Activated B cell treated with CpG ODN at 0.5 μM for 24 hours (primary cell): ENCODE results near the gene TERT. TPM values are rescaled to one million over a fixed set of nuclear protein-coding genes. Genes with fewer than 3 reads are reported as not detected.

Source experiments
- ATAC-seq: fragments of 200-7000 bp; cut with Tn5 transposase; one replicate; pipeline ENCODE4 v1.10.0; 2021; ENCODE audit warnings: low read depth, mild to moderate bottlenecking, moderate library complexity
- CTCF ChIA-PET: fragments of 350-600 bp; sonication (Branson Sonifier 250); formaldehyde crosslinking; loops from one replicate; lab custom pipeline; 2021; ENCODE audit warnings: antibody characterized with exemption; lab: Charles Lee
- POLR2A ChIA-PET: fragments of 350-600 bp; sonication (Branson Sonifier 250); formaldehyde crosslinking; loops from one replicate; lab custom pipeline; 2021; ENCODE audit warnings: antibody characterized with exemption; lab: Charles Lee
- DNase-seq: peaks from one replicate; pipeline ENCODE4 v3.0.0; 2022
- H3K27ac Mint-ChIP-seq: one replicate; pipeline ENCODE4 v1.8.0; 2020; ENCODE audit warnings: mixed read lengths
- H3K27me3 Mint-ChIP-seq: one replicate; pipeline ENCODE4 v1.8.0; 2021; ENCODE audit warnings: mixed read lengths
- H3K36me3 Mint-ChIP-seq: one replicate; pipeline ENCODE4 v1.8.0; 2021; ENCODE audit warnings: low read depth, mixed read lengths
- H3K4me1 Mint-ChIP-seq: one replicate; pipeline ENCODE4 v1.8.0; 2021; ENCODE audit warnings: mixed read lengths
- H3K4me3 Mint-ChIP-seq: one replicate; pipeline ENCODE4 v1.8.0; 2020; ENCODE audit warnings: mild to moderate bottlenecking, mixed read lengths
- H3K9me3 Mint-ChIP-seq: one replicate; pipeline ENCODE4 v1.8.0; 2020; ENCODE audit warnings: mixed read lengths
- CTCF ChIP-seq: fragments of 200-600 bp; IDR thresholded peaks from one replicate; pipeline ENCODE4 v1.8.0; 2022; ENCODE audit warnings: antibody characterized with exemption, mild to moderate bottlenecking
- intact Hi-C: fragments of 100-400 bp; cut with micrococcal nuclease; formaldehyde crosslinking; loops from one replicate; pipeline ENCODE4 v1.15.1; 2024
- total RNA-seq: library from RNA; stranded (reverse); gene quantifications from 2 replicates; pipeline ENCODE4 v1.2.3, GENCODE V29; 2022

Gene TERT
- total RNA-seq, 1 donor from 2014 or later: 0.35 TPM

- Mint-ChIP-seq H3K9me3 (peaks cover 7% of the 10 kb centered on the region), H3K4me3 (no peak overlapping the region), H3K36me3 (no peaks in the 10 kb centered on the region), H3K4me1 (no peaks in the 10 kb centered on the region), H3K27me3 (no peaks in the 10 kb centered on the region), H3K27ac (no peak overlapping the region)
- ATAC-seq: no peak
- intact Hi-C loops: no loop called here
- no peak for TF ChIP-seq CTCF
- POLR2A ChIA-PET: no interaction called here
- DNase-seq: no peak
- CTCF ChIA-PET: no interaction called here
Measured at GRCh38 chr5:1239505-1240251, 55.2 kb downstream of the TERT start.

- TF ChIP-seq CTCF: no peak
- ATAC-seq (no peak), DNase-seq (no peak)
- Mint-ChIP-seq H3K4me3 (no peak overlapping the region), H3K36me3 (no peaks in the 10 kb centered on the region), H3K27me3 (peaks cover 3% of the 10 kb centered on the region), H3K9me3 (peaks cover 7% of the 10 kb centered on the region), H3K4me1 (no peaks in the 10 kb centered on the region), H3K27ac (no peak overlapping the region)
- intact Hi-C loops: no loop called here
- POLR2A ChIA-PET: no interaction called here
- CTCF ChIA-PET: no interaction called here
Measured at GRCh38 chr5:1235838-1236237, 59.0 kb downstream of the TERT start.

GRCh38 chr5:1235379-1235778, 59.5 kb downstream of the TERT start:
- ChIA-PET POLR2A (no interaction called here), CTCF (no interaction called here)
- peaks cover 4% of the 10 kb centered on the region for H3K27me3 Mint-ChIP-seq
- no peak overlapping the region for H3K27ac Mint-ChIP-seq
- DNase-seq: no peak
- no peak for ATAC-seq
- no peak for TF ChIP-seq CTCF
- H3K9me3 Mint-ChIP-seq: peaks cover 7% of the 10 kb centered on the region
- H3K4me3 Mint-ChIP-seq: no peak overlapping the region
- no peaks in the 10 kb centered on the region for H3K36me3 Mint-ChIP-seq
- intact Hi-C loops: no loop called here
- H3K4me1 Mint-ChIP-seq: no peaks in the 10 kb centered on the region

- Mint-ChIP-seq H3K27ac (no peak overlapping the region), H3K4me3 (no peak overlapping the region), H3K4me1 (no peaks in the 10 kb centered on the region), H3K27me3 (peaks cover 10% of the 10 kb centered on the region), H3K9me3 (peaks cover 7% of the 10 kb centered on the region), H3K36me3 (no peaks in the 10 kb centered on the region)
- ChIA-PET CTCF (no interaction called here), POLR2A (no interaction called here)
- TF ChIP-seq CTCF: no peak
- intact Hi-C loops: no loop called here
- DNase-seq: no peak
- no peak for ATAC-seq
Measured at GRCh38 chr5:1232780-1233179, 62.1 kb downstream of the TERT start.

- ChIA-PET CTCF (no interaction called here), POLR2A (no interaction called here)
- Mint-ChIP-seq H3K27ac (no peak overlapping the region), H3K4me1 (no peaks in the 10 kb centered on the region), H3K27me3 (peaks cover 14% of the 10 kb centered on the region), H3K9me3 (peaks cover 7% of the 10 kb centered on the region), H3K4me3 (no peak overlapping the region), H3K36me3 (no peaks in the 10 kb centered on the region)
- no peak for ATAC-seq
- DNase-seq: no peak
- intact Hi-C loops: no loop called here
- TF ChIP-seq CTCF: no peak
Measured at GRCh38 chr5:1231354-1231905, 63.4 kb downstream of the TERT start.
